LNCAP (cell line): ENCODE results near the gene MMP13.
A peak's percentile ranks its signal among the peaks of the same experiment; 100 is the strongest.

Source experiments
- TF ChIP-seq, protein P1 (sequence below): fragments of 450-650 bp; IDR thresholded peaks from 2 replicates; pipeline ENCODE4 v1.5.1; 2017; ENCODE audit warnings: mild to moderate bottlenecking

Gene MMP13

GRCh38 chr11:102957953-102958352 lies 2.4 kb upstream of the MMP13 start:
- TF ChIP-seq, protein P1, sequence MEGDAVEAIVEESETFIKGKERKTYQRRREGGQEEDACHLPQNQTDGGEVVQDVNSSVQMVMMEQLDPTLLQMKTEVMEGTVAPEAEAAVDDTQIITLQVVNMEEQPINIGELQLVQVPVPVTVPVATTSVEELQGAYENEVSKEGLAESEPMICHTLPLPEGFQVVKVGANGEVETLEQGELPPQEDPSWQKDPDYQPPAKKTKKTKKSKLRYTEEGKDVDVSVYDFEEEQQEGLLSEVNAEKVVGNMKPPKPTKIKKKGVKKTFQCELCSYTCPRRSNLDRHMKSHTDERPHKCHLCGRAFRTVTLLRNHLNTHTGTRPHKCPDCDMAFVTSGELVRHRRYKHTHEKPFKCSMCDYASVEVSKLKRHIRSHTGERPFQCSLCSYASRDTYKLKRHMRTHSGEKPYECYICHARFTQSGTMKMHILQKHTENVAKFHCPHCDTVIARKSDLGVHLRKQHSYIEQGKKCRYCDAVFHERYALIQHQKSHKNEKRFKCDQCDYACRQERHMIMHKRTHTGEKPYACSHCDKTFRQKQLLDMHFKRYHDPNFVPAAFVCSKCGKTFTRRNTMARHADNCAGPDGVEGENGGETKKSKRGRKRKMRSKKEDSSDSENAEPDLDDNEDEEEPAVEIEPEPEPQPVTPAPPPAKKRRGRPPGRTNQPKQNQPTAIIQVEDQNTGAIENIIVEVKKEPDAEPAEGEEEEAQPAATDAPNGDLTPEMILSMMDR = no peak

- TF ChIP-seq, protein P1 = no peak
Measured at GRCh38 chr11:102950622-102951081, 4.9 kb downstream of the MMP13 start.

GRCh38 chr11:102946237-102946636 lies 9.3 kb downstream of the MMP13 start:
- TF ChIP-seq, protein P1 = no peak

- TF ChIP-seq, protein P1 = peak; percentile 80
Measured at GRCh38 chr11:102940714-102941588, 14.6 kb downstream of the MMP13 start.

DNA sequence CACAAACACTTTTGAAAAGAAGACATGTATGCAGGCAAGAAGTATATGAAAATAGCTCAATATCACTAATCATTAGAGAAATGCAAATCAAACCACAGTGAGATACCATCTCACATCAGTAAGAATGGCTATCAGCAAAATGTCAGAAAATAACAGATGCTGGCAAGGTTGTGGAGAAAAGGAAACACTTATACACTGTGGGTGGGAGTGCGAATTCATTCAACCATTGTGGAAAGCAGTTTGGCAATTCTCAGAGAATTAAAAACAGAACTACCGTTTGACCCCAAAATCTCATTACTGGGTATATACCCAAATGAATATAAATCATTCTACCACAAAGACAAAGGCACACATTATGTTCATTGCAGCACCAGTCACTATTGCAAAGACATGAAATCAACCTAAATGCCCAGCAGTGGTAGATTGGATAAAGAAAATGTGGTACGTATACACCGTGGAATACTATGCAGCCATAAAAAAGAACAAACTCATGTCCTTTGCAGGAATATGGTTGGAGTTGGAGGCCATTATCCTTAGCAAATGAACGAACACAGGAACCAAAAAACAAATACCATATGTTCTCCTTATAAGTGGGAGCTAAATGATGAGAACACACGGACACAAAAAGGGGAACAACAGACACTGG lies 18.5 kb downstream of the MMP13 start:
- TF ChIP-seq, protein P1 = no peak

- TF ChIP-seq, protein P1 = no peak
Measured at GRCh38 chr11:102935514-102935913, 20.0 kb downstream of the MMP13 start.

GRCh38 chr11:102934735-102935134 lies 20.8 kb downstream of the MMP13 start:
- TF ChIP-seq, protein P1 = no peak
